Measurements from ENCODE around the gene EHHADH. TPM values are rescaled to one million over a fixed set of nuclear protein-coding genes. Genes with fewer than 3 reads are reported as not detected.

EHHADH gene
- total and polyA plus RNA-seq, 2 experiments from 2014 or later = 14.3 to 22.0 TPM

GRCh38 chr3:185268194-185268962 is 14.5 kb upstream of the EHHADH start:
- Histone ChIP-seq H3K9me3 (ENCODE audit: low read depth) (no peaks in the 10 kb centered on the region), H3K79me2 (no peaks in the 10 kb centered on the region), H3K4me1 (ENCODE audit: insufficient read depth) (no peaks in the 10 kb centered on the region), H2AFZ (no peak overlapping the region), H4K20me1 (ENCODE audit: insufficient read depth, poor library complexity, severe bottlenecking) (no peaks in the 10 kb centered on the region), H3K4me2 (no peak overlapping the region), H3K9me2 (replicated peaks; ENCODE audit: insufficient read depth) (no peaks in the 10 kb centered on the region), H3K4me3 (no peak overlapping the region), H3K27me3 (no peaks in the 10 kb centered on the region), H3K36me3 (replicated peaks; ENCODE audit: insufficient read depth, low read depth) (no peaks in the 10 kb centered on the region), H3K27ac (peak overlapping the region; percentile 13)
- peak; percentile 26 for DNase-seq (ENCODE audit: low spot score)
- no peak for TF ChIP-seq EZH2phosphoT487 (IDR thresholded peaks at IDR 0.05; ENCODE audit: low read depth, severe bottlenecking, unreplicated experiment)
- TF ChIP-seq EZH2 (IDR thresholded peaks at IDR 0.05; ENCODE audit: borderline replicate concordance) = no peak
- TF ChIP-seq CTCF (IDR thresholded peaks at IDR 0.05; ENCODE audit: poor library complexity) = no peak
- WGBS (ENCODE audit: low lambda C conversion rate, missing lambda C conversion rate) = 41% methylated on average over 2 of the region's 2 CpGs

GRCh38 chr3:185267193-185267592 is 13.3 kb upstream of the EHHADH start:
- no peak for TF ChIP-seq CTCF (IDR thresholded peaks at IDR 0.05; ENCODE audit: poor library complexity)
- no peak for TF ChIP-seq EZH2phosphoT487 (IDR thresholded peaks at IDR 0.05; ENCODE audit: low read depth, severe bottlenecking, unreplicated experiment)
- TF ChIP-seq EZH2 (IDR thresholded peaks at IDR 0.05; ENCODE audit: borderline replicate concordance) = no peak
- H3K79me2 ChIP-seq = no peaks in the 10 kb centered on the region
- no peaks in the 10 kb centered on the region for H3K9me3 ChIP-seq (ENCODE audit: low read depth)
- no peaks in the 10 kb centered on the region for H3K27me3 ChIP-seq
- no peak overlapping the region for H3K4me2 ChIP-seq
- H4K20me1 ChIP-seq (ENCODE audit: insufficient read depth, poor library complexity, severe bottlenecking) = no peaks in the 10 kb centered on the region
- H3K36me3 ChIP-seq (replicated peaks; ENCODE audit: insufficient read depth, low read depth) = no peaks in the 10 kb centered on the region
- no peak overlapping the region for H2AFZ ChIP-seq
- no peaks in the 10 kb centered on the region for H3K4me1 ChIP-seq (ENCODE audit: insufficient read depth)
- no peaks in the 10 kb centered on the region for H3K9me2 ChIP-seq (replicated peaks; ENCODE audit: insufficient read depth)
- H3K27ac ChIP-seq = no peak overlapping the region
- H3K4me3 ChIP-seq = no peak overlapping the region
- 89% methylated on average over 3 of the region's 3 CpGs for WGBS (ENCODE audit: low lambda C conversion rate, missing lambda C conversion rate)
- no peak for DNase-seq (ENCODE audit: low spot score)

- H3K4me1 ChIP-seq (ENCODE audit: insufficient read depth) = no peaks in the 10 kb centered on the region
- H3K4me2 ChIP-seq = no peak overlapping the region
- H3K9me2 ChIP-seq (replicated peaks; ENCODE audit: insufficient read depth) = no peaks in the 10 kb centered on the region
- no peaks in the 10 kb centered on the region for H3K27me3 ChIP-seq
- H3K27ac ChIP-seq = no peak overlapping the region
- 96% methylated on average over 25 of the region's 25 CpGs for WGBS (ENCODE audit: low lambda C conversion rate, missing lambda C conversion rate)
- no peaks in the 10 kb centered on the region for H3K79me2 ChIP-seq
- no peaks in the 10 kb centered on the region for H3K9me3 ChIP-seq (ENCODE audit: low read depth)
- H2AFZ ChIP-seq = no peak overlapping the region
- H4K20me1 ChIP-seq (ENCODE audit: insufficient read depth, poor library complexity, severe bottlenecking) = no peaks in the 10 kb centered on the region
- TF ChIP-seq EZH2phosphoT487 (IDR thresholded peaks at IDR 0.05; ENCODE audit: low read depth, severe bottlenecking, unreplicated experiment) (no peak), EZH2 (IDR thresholded peaks at IDR 0.05; ENCODE audit: borderline replicate concordance) (no peak), CTCF (IDR thresholded peaks at IDR 0.05; ENCODE audit: poor library complexity) (no peak)
- H3K4me3 ChIP-seq = no peak overlapping the region
- no peaks in the 10 kb centered on the region for H3K36me3 ChIP-seq (replicated peaks; ENCODE audit: insufficient read depth, low read depth)
- no peak for DNase-seq (ENCODE audit: low spot score)
Measured at GRCh38 chr3:185264849-185265553, 11.2 kb upstream of the EHHADH start.
